Amniotic stem cell (primary cell): Measurements from ENCODE around the gene PCED1B.
"Not testable (repeated sequence)": the region's sequence is repeated elsewhere in the genome, so short reads cannot be mapped to it uniquely, and the experiment has no call there.

Source experiments
- DNase-seq: peaks from one replicate; lab custom pipeline; 2025; lab: John Stamatoyannopoulos, UW

The PCED1B gene

GRCh38 chr12:47088021-47088944, 8.9 kb downstream of the PCED1B start:
- no peak for DNase-seq

DNA sequence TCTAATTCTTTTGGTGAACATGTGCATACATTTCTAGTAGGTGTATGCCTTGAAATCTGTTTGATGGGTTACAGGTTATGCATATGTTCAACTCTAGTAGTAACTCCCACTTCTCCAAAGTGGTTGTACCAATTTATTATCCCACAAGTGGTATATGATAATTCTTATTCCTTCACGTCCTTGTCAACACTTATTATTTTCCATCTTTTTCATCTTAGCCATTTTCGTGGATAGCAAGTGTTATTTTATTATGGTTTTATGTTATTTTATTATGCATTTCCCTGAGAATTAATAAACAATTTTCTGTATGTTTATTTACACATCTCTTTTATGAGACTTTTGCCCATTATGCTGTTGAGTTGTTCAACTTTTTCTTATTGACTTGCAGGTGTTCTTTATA, 11.6 kb downstream of the PCED1B start:
- no peak for DNase-seq

DNA sequence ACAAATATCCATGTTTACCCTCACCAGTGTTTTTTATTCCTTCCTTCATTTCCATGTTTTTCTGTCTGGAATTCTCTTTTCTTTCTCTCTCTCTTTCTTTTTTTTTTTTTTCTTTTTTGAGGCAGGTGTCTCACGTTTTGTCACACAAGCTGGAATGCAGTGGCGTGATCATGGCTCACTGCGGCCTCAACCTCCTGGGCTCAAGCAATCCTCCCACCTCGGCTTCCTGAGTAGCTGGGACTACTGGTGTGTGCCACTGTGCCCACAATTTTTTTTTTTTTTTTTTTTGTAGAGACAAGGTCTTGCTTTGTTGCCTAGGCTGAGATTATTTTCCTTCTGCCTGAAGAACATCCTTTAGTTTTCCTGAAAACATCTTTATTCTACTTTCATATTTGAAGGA, 15.4 kb downstream of the PCED1B start:
- no peak for DNase-seq

DNA sequence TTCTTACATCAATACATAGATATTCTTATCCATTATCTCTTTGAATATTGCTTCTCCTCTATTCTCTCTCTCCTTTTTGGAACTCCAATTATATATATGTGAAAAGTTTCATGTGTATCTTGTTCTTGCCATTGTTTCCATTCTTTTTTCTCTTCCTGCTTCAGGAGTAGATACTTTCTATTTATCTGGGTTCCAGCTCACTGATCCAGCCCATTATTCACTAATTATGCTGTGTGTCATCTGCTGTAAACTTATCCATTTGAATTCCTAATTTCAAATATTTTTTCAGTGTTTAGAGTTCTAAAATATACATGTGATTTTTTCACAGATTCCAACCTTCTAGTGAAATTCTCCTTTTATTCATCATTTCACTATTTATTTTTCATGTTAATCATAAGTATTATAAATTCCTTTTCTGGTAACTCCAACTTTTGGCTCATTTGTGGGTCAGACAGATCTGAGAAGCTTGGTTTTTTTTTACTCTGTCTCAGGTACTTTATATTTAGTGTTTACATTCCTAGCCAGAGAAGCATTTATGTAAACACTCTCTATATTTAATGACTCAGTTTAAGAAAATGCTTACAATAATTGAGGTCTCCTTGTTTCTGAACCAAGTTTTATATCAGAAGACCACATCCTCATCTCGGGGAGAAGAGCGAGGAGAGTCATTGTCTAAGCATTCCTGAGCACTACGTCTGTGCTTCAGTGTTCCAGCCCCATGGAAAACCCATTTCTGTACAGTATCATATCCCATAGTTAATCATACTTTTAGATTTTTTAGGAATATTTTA, 16.2 kb downstream of the PCED1B start:
- no peak for DNase-seq

GRCh38 chr12:47097276-47097896, 18.0 kb downstream of the PCED1B start:
- no peak for DNase-seq

DNA sequence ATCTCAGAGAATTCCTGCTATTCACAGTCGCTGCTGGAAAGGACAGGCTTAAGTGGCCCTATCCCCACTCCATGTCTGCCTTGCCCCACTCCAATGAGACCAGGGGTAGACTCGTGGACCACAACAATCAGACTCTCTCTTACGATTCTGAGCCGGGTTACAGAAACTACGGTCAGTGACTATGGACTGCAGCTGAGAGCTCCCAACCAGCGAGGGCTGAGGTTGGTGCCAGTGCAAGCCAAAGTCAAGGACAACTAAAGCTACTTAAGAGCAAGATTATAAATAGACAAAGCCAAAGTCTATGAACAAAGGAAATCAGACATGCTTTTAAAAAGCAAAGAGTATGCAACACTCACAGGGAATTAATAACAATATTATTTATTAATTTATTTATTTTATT, 18.7 kb downstream of the PCED1B start:
- no peak for DNase-seq

- DNase-seq: no peak
Measured at GRCh38 chr12:47099610-47100009, 20.2 kb downstream of the PCED1B start.

DNA sequence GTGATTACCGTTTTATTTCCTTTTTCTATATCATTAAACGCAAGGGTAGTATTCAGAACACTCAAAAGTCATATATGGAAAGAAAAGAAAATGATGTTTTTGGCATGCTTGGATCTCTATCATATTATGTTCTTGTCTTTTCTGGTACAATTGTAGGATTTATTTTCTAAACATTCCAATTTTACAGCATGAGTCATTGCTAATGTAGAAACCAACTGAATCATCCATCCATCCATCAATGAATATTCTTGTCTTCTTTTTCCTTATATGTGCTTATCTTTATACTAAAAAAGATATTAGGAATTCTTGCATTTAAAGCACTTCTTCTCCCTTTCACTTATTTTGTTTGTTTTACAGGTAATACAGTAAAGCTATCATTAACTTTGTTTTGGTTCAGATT, 20.7 kb downstream of the PCED1B start:
- DNase-seq: no peak

DNA sequence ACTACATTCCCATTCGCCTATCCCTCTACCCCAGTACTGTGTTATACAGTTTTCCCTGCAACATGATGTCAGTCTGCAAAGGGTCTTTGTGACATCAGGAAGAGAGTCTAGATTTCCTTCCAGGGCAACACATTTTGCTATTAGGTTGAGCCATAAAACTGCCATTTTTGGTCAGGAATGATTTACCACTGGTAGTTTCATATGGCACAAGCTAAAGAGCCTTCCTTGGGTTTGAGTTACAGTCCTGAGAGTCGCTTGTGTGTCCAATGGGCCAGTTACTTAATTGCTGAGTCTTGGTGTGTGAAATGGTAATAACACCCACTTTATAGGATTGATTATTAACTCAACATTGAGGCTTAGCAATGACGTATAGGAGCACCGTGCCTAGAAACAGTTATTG, 23.0 kb downstream of the PCED1B start:
- no peak for DNase-seq

GRCh38 chr12:47102845-47103651, 23.6 kb downstream of the PCED1B start:
- DNase-seq: no peak

GRCh38 chr12:47105914-47106674, 26.7 kb downstream of the PCED1B start:
- DNase-seq: no peak

- DNase-seq: no peak
Measured at GRCh38 chr12:47107446-47107845, 28.0 kb downstream of the PCED1B start.

- no peak for DNase-seq
Measured at GRCh38 chr12:47107926-47108325, 28.5 kb downstream of the PCED1B start.

- no peak for DNase-seq
Measured at GRCh38 chr12:47110011-47110541, 30.7 kb downstream of the PCED1B start.

- no peak for DNase-seq
Measured at GRCh38 chr12:47110718-47111391, 31.4 kb downstream of the PCED1B start.

- no peak for DNase-seq
Measured at GRCh38 chr12:47111392-47111778, 32.0 kb downstream of the PCED1B start.

DNA sequence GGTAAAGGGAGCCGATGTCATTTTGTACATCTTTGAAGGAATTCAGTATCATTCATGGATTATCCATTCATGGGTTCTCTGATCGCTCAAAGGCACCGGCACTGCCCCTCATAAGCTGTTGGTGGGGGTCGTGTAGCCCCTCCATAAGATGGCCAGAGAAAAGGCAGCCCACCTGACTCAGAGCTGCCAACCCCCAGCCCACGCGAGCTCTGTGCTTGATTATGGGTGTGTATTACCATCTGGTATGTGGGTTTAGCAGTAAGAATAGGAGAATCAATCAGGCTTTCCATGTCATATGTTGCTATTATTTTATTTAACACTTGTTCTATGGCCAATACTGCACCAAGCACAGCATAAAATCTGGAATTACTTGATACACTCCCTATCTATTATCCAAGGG, 32.4 kb downstream of the PCED1B start:
- no peak for DNase-seq

- no peak for DNase-seq
Measured at GRCh38 chr12:47112679-47113078, 33.3 kb downstream of the PCED1B start.

GRCh38 chr12:47114481-47114892, 35.1 kb downstream of the PCED1B start:
- no peak for DNase-seq

GRCh38 chr12:47117305-47117704, 37.9 kb downstream of the PCED1B start:
- DNase-seq: not testable (repeated sequence)
